ENCODE data around the gene PRKCZ.

Gene PRKCZ

GRCh38 chr1:2154022-2154421 lies 103.8 kb downstream of the PRKCZ start:
- DNase-seq (ENCODE audit: low read depth in 1 of 2, low spot score in 1 of 2): no peak

GRCh38 chr1:2155147-2155598 lies 105.0 kb downstream of the PRKCZ start:
- no peak for DNase-seq (ENCODE audit: low read depth in 1 of 2, low spot score in 1 of 2)

- no peak for DNase-seq (ENCODE audit: low read depth in 1 of 2, low spot score in 1 of 2)
Observed at GRCh38 chr1:2155788-2156187, 105.6 kb downstream of the PRKCZ start.

GRCh38 chr1:2156866-2157265 lies 106.7 kb downstream of the PRKCZ start:
- DNase-seq (ENCODE audit: low read depth in 1 of 2, low spot score in 1 of 2): no peak

GRCh38 chr1:2157856-2158255 lies 107.6 kb downstream of the PRKCZ start:
- no peak for DNase-seq (ENCODE audit: low read depth in 1 of 2, low spot score in 1 of 2)

GRCh38 chr1:2158272-2158671 lies 108.1 kb downstream of the PRKCZ start:
- DNase-seq (ENCODE audit: low read depth in 1 of 2, low spot score in 1 of 2): no peak

GRCh38 chr1:2159124-2159523 lies 108.9 kb downstream of the PRKCZ start:
- DNase-seq (ENCODE audit: low read depth in 1 of 2, low spot score in 1 of 2): no peak

- DNase-seq (ENCODE audit: low read depth in 1 of 2, low spot score in 1 of 2): no peak
Observed at GRCh38 chr1:2160451-2161300, 110.5 kb downstream of the PRKCZ start.

- DNase-seq (ENCODE audit: low read depth in 1 of 2, low spot score in 1 of 2): no peak
Observed at GRCh38 chr1:2163205-2163604, 113.0 kb downstream of the PRKCZ start.

- no peak for DNase-seq (ENCODE audit: low read depth in 1 of 2, low spot score in 1 of 2)
Observed at GRCh38 chr1:2165646-2166045, 115.4 kb downstream of the PRKCZ start.

- no peak for DNase-seq (ENCODE audit: low read depth in 1 of 2, low spot score in 1 of 2)
Observed at GRCh38 chr1:2166254-2166653, 116.0 kb downstream of the PRKCZ start.

GRCh38 chr1:2166695-2167094 lies 116.5 kb downstream of the PRKCZ start:
- no peak for DNase-seq (ENCODE audit: low read depth in 1 of 2, low spot score in 1 of 2)

GRCh38 chr1:2168090-2168489 lies 117.9 kb downstream of the PRKCZ start:
- no peak for DNase-seq (ENCODE audit: low read depth in 1 of 2, low spot score in 1 of 2)

- no peak for DNase-seq (ENCODE audit: low read depth in 1 of 2, low spot score in 1 of 2)
Observed at GRCh38 chr1:2168535-2168934, 118.3 kb downstream of the PRKCZ start.

GRCh38 chr1:2169200-2169836 lies 119.1 kb downstream of the PRKCZ start:
- DNase-seq (ENCODE audit: low read depth in 1 of 2, low spot score in 1 of 2): no peak

GRCh38 chr1:2170211-2170610 lies 120.0 kb downstream of the PRKCZ start:
- DNase-seq (ENCODE audit: low read depth in 1 of 2, low spot score in 1 of 2): no peak

GRCh38 chr1:2172012-2172411 lies 121.8 kb downstream of the PRKCZ start:
- DNase-seq (ENCODE audit: low read depth in 1 of 2, low spot score in 1 of 2): no peak

- no peak for DNase-seq (ENCODE audit: low read depth in 1 of 2, low spot score in 1 of 2)
Observed at GRCh38 chr1:2172551-2173146, 122.4 kb downstream of the PRKCZ start.

- DNase-seq (ENCODE audit: low read depth in 1 of 2, low spot score in 1 of 2): no peak
Observed at GRCh38 chr1:2173546-2174347, 123.5 kb downstream of the PRKCZ start.

- no peak for DNase-seq (ENCODE audit: low read depth in 1 of 2, low spot score in 1 of 2)
Observed at GRCh38 chr1:2174348-2175054, 124.3 kb downstream of the PRKCZ start.

GRCh38 chr1:2175055-2175414 lies 124.8 kb downstream of the PRKCZ start:
- no peak for DNase-seq (ENCODE audit: low read depth in 1 of 2, low spot score in 1 of 2)

Data from activated T-helper 1 cell treated with anti-CD3 and anti-CD28 coated beads, Interleukin-2, amount 50 U/mL, for 16 hours (primary cell).